ENCODE measurements around the gene IQSEC3. TPM values are rescaled to one million over a fixed set of nuclear protein-coding genes. Genes with fewer than 3 reads are reported as not detected.

The IQSEC3 gene
- total RNA-seq, 1 donor from 2014 or later: 1.3 TPM

- DNase-seq (ENCODE audit: low read depth): no peak
- TF ChIP-seq, protein P1, sequence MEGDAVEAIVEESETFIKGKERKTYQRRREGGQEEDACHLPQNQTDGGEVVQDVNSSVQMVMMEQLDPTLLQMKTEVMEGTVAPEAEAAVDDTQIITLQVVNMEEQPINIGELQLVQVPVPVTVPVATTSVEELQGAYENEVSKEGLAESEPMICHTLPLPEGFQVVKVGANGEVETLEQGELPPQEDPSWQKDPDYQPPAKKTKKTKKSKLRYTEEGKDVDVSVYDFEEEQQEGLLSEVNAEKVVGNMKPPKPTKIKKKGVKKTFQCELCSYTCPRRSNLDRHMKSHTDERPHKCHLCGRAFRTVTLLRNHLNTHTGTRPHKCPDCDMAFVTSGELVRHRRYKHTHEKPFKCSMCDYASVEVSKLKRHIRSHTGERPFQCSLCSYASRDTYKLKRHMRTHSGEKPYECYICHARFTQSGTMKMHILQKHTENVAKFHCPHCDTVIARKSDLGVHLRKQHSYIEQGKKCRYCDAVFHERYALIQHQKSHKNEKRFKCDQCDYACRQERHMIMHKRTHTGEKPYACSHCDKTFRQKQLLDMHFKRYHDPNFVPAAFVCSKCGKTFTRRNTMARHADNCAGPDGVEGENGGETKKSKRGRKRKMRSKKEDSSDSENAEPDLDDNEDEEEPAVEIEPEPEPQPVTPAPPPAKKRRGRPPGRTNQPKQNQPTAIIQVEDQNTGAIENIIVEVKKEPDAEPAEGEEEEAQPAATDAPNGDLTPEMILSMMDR (conservative IDR thresholded peaks at IDR 0.05; ENCODE audit: low read depth, low read length): no peak
- H3K4me3 ChIP-seq (ENCODE audit: low read depth, low read length): no peak overlapping the region
These were observed 78.2 kb downstream of the IQSEC3 start for GRCh38 chr12:144650-145284.

- peak; percentile 67 for DNase-seq (ENCODE audit: low read depth)
- TF ChIP-seq, protein P1 (conservative IDR thresholded peaks at IDR 0.05; ENCODE audit: low read depth, low read length): peak; percentile 14
- H3K4me3 ChIP-seq (ENCODE audit: low read depth, low read length): no peak overlapping the region
These were observed 78.9 kb downstream of the IQSEC3 start for GRCh38 chr12:145369-145960.

GRCh38 chr12:147242-147641 is 80.7 kb downstream of the IQSEC3 start:
- DNase-seq (ENCODE audit: low read depth): no peak
- H3K4me3 ChIP-seq (ENCODE audit: low read depth, low read length): no peak overlapping the region
- TF ChIP-seq, protein P1 (conservative IDR thresholded peaks at IDR 0.05; ENCODE audit: low read depth, low read length): no peak

- H3K4me3 ChIP-seq (ENCODE audit: low read depth, low read length): no peak overlapping the region
- TF ChIP-seq, protein P1 (conservative IDR thresholded peaks at IDR 0.05; ENCODE audit: low read depth, low read length): no peak
- DNase-seq (ENCODE audit: low read depth): no peak
These were observed 82.3 kb downstream of the IQSEC3 start for GRCh38 chr12:148676-149416.

DNA sequence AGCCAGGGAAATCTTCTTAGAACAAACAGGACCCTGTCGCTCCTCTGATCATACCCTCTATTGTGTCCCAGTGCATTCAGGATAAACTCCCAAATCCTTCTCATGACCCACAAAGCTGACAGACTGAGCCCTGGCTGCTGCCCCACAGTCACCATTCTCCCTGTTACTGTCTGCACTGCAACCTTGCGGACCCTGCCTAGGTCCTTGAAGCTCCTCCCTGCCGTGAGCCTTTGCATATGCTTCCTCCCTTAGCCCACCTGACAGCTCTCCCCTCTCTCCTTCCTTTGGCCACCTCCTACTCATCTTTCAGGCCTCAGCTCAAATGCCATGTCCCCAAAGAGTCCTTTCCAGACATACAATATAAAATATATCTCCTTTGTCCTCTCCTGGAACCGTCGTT is 85.0 kb downstream of the IQSEC3 start:
- TF ChIP-seq, protein P1 (conservative IDR thresholded peaks at IDR 0.05; ENCODE audit: low read depth, low read length): no peak
- H3K4me3 ChIP-seq (ENCODE audit: low read depth, low read length): no peak overlapping the region
- DNase-seq (ENCODE audit: low read depth): no peak

GRCh38 chr12:152440-152839 is 85.9 kb downstream of the IQSEC3 start:
- DNase-seq (ENCODE audit: low read depth): no peak
- no peak overlapping the region for H3K4me3 ChIP-seq (ENCODE audit: low read depth, low read length)
- TF ChIP-seq, protein P1 (conservative IDR thresholded peaks at IDR 0.05; ENCODE audit: low read depth, low read length): no peak

Data from epithelial cell of proximal tubule (primary cell).